Measurements from ENCODE around the gene INSYN1. TPM values are rescaled to one million over a fixed set of nuclear protein-coding genes. Genes with fewer than 3 reads are reported as not detected.
A peak's percentile ranks its signal among the peaks of the same experiment; 100 is the strongest.

The INSYN1 gene
- polyA plus RNA-seq, 3 donors, result not detected

GRCh38 chr15:73712107-73712506 lies 41.0 kb downstream of the INSYN1 start:
- peaks cover 18% of the 10 kb centered on the region for H3K4me1 Mint-ChIP-seq
- H3K9me3 Mint-ChIP-seq, result no peaks in the 10 kb centered on the region
- H3K4me2 ChIP-seq (replicated peaks; ENCODE audit: extremely low read depth, low read length, poor library complexity, severe bottlenecking), result no peak overlapping the region
- no peak overlapping the region for H3K4me3 ChIP-seq (replicated peaks in 1 of 3; ENCODE audit: low read depth in 2 of 3, low read length in 3 of 3)
- no peak overlapping the region for H3K27ac ChIP-seq (ENCODE audit: low read depth in 1 of 2, low read length in 2 of 2)
- peaks cover 12 to 15% of the 10 kb centered on the region in 2 donors for H3K4me1 ChIP-seq (ENCODE audit: control insufficient read depth in 1 of 2, insufficient read depth in 2 of 2, low read length in 2 of 2)
- peak overlapping the region in 2 of 7 donors; percentile 27 to 39 for H3K27ac Mint-ChIP-seq
- no peak overlapping the region for H2AFZ ChIP-seq (ENCODE audit: insufficient read depth, low read depth, low read length, poor library complexity, severe bottlenecking)
- H4K20me1 ChIP-seq (ENCODE audit: insufficient read depth, low read length), result no peaks in the 10 kb centered on the region
- no peaks in the 10 kb centered on the region for H3K27me3 ChIP-seq (ENCODE audit: control insufficient read depth in 2 of 2, insufficient read depth in 2 of 2, low read length in 2 of 2)
- no peaks in the 10 kb centered on the region for H3K9me3 ChIP-seq (replicated peaks in 1 of 2; ENCODE audit: control insufficient read depth in 1 of 2, insufficient read depth in 1 of 2, low read length in 2 of 2)
- TF ChIP-seq CTCF (IDR thresholded peaks at IDR 0.05), result no peak
- H3K36me3 Mint-ChIP-seq, result no peaks in the 10 kb centered on the region
- H3K27me3 Mint-ChIP-seq (ENCODE audit: low read depth in 3 of 3), result peaks cover 16 to 25% (median 21%) of the 10 kb centered on the region in 3 donors
- peak overlapping the region in 1 of 2 donors; percentile 39 for H3K4me3 Mint-ChIP-seq
- no peaks in the 10 kb centered on the region for H3K36me3 ChIP-seq (replicated peaks in 1 of 2; ENCODE audit: control insufficient read depth in 1 of 2, insufficient read depth in 2 of 2, low read length in 2 of 2)
- DNase-seq, result no peak
- H3K79me2 ChIP-seq (ENCODE audit: insufficient read depth, low read length), result no peaks in the 10 kb centered on the region
- no peak overlapping the region for H3K9ac ChIP-seq (ENCODE audit: insufficient read depth, low read length, poor library complexity, severe bottlenecking)
- intact Hi-C loops (cut with micrococcal nuclease), result no loop called here

- Histone ChIP-seq H3K79me2 (ENCODE audit: insufficient read depth, low read length) (no peaks in the 10 kb centered on the region), H3K9ac (ENCODE audit: insufficient read depth, low read length, poor library complexity, severe bottlenecking) (no peak overlapping the region), H3K27ac (ENCODE audit: low read depth in 1 of 2, low read length in 2 of 2) (no peak overlapping the region), H3K4me3 (replicated peaks in 1 of 3; ENCODE audit: low read depth in 2 of 3, low read length in 3 of 3) (no peak overlapping the region), H3K36me3 (replicated peaks in 1 of 2; ENCODE audit: control insufficient read depth in 1 of 2, insufficient read depth in 2 of 2, low read length in 2 of 2) (no peaks in the 10 kb centered on the region), H3K9me3 (replicated peaks in 1 of 2; ENCODE audit: control insufficient read depth in 1 of 2, insufficient read depth in 1 of 2, low read length in 2 of 2) (no peaks in the 10 kb centered on the region), H4K20me1 (ENCODE audit: insufficient read depth, low read length) (no peaks in the 10 kb centered on the region), H3K27me3 (ENCODE audit: control insufficient read depth in 2 of 2, insufficient read depth in 2 of 2, low read length in 2 of 2) (no peaks in the 10 kb centered on the region), H3K4me1 (ENCODE audit: control insufficient read depth in 1 of 2, insufficient read depth in 2 of 2, low read length in 2 of 2) (peaks cover 12 to 15% of the 10 kb centered on the region in 2 donors), H2AFZ (ENCODE audit: insufficient read depth, low read depth, low read length, poor library complexity, severe bottlenecking) (no peak overlapping the region), H3K4me2 (replicated peaks; ENCODE audit: extremely low read depth, low read length, poor library complexity, severe bottlenecking) (no peak overlapping the region)
- intact Hi-C loops (cut with micrococcal nuclease), result no loop called here
- no peaks in the 10 kb centered on the region for H3K9me3 Mint-ChIP-seq
- no peak overlapping the region for H3K4me3 Mint-ChIP-seq
- peak; percentile 14 to 47 (median 34) for DNase-seq
- TF ChIP-seq CTCF (IDR thresholded peaks at IDR 0.05), result no peak
- H3K36me3 Mint-ChIP-seq, result no peaks in the 10 kb centered on the region
- peaks cover 13 to 25% (median 19%) of the 10 kb centered on the region in 3 donors for H3K27me3 Mint-ChIP-seq (ENCODE audit: low read depth in 3 of 3)
- WGBS (ENCODE audit: insufficient coverage), result 100% methylated on average over 1 of the region's 4 CpGs
- peaks cover 18% of the 10 kb centered on the region for H3K4me1 Mint-ChIP-seq
- peak overlapping the region in 1 of 7 donors; percentile 69 for H3K27ac Mint-ChIP-seq
These were observed 41.6 kb downstream of the INSYN1 start for GRCh38 chr15:73711526-73711925.
